OCI-LY1 (cell line): ENCODE measurements around the gene BTBD16.

Experiments
- H2AFZ ChIP-seq: fragments of 200-600 bp; sonication (generic), shearing (Covaris generic); 2 replicates; pipeline ENCODE4 v1.6.0; 2014; ENCODE audit warnings: antibody characterized with exemption, mild to moderate bottlenecking, low read length
- H3F3A ChIP-seq: fragments of 200-600 bp; sonication (generic), shearing (Covaris generic); 2 replicates; pipeline ENCODE4 v1.6.0; 2014; ENCODE audit warnings: mild to moderate bottlenecking, antibody characterized with exemption, low read length, moderate library complexity; ENCODE audit not compliant: insufficient read depth
- H3K27ac ChIP-seq: fragments of 200-600 bp; sonication (generic); 2 replicates; pipeline ENCODE4 v1.5.1; 2014; ENCODE audit warnings: low read length, mixed run types, mild to moderate bottlenecking, low read depth; ENCODE audit not compliant: poor library complexity, severe bottlenecking
- H3K27me3 ChIP-seq: fragments of 200-600 bp; sonication (generic); 2 replicates; pipeline ENCODE4 v1.6.0; 2014; ENCODE audit warnings: antibody characterized with exemption, mild to moderate bottlenecking, low read length, moderate library complexity; ENCODE audit not compliant: insufficient read depth
- H3K36me3 ChIP-seq: fragments of 200-600 bp; sonication (generic); 2 replicates; pipeline ENCODE4 v1.6.1; 2014; ENCODE audit warnings: mild to moderate bottlenecking, antibody characterized with exemption, low read length, moderate library complexity, mixed read lengths; ENCODE audit not compliant: insufficient read depth
- H3K4me1 ChIP-seq: fragments of 200-600 bp; sonication (generic); 2 replicates; pipeline ENCODE4 v1.5.1; 2014; ENCODE audit warnings: mild to moderate bottlenecking, low read length, moderate library complexity; ENCODE audit not compliant: insufficient read depth, severe bottlenecking
- H3K4me2 ChIP-seq: fragments of 200-600 bp; sonication (generic), shearing (Covaris generic); 2 replicates; pipeline ENCODE4 v1.6.1; 2014; ENCODE audit warnings: low read length
- H3K4me3 ChIP-seq: fragments of 200-600 bp; sonication (generic); 2 replicates; pipeline ENCODE4 v1.5.1; 2014; ENCODE audit warnings: low read length, low read depth, mild to moderate bottlenecking, mixed read lengths; ENCODE audit not compliant: poor library complexity, severe bottlenecking
- H3K79me2 ChIP-seq: fragments of 200-600 bp; shearing (Covaris generic); 2 replicates; pipeline ENCODE4 v1.6.1; 2016; ENCODE audit warnings: mixed run types, low read length, mixed read lengths; ENCODE audit not compliant: insufficient read depth
- H3K9ac ChIP-seq: fragments of 200-600 bp; sonication (generic), shearing (Covaris generic); 2 replicates; pipeline ENCODE4 v1.6.1; 2014; ENCODE audit warnings: mild to moderate bottlenecking, low read length, mixed read lengths
- H3K9me2 ChIP-seq: fragments of 200-600 bp; sonication (generic), shearing (Covaris generic); 2 replicates; pipeline ENCODE4 v1.6.1; 2014; ENCODE audit warnings: low read depth, mild to moderate bottlenecking, low read length, mixed read lengths
- H3K9me3 ChIP-seq: fragments of 200-600 bp; shearing (Covaris generic); 2 replicates; pipeline ENCODE4 v1.6.1; 2014; ENCODE audit warnings: low read length, mixed read lengths
- H4K20me1 ChIP-seq: fragments of 200-600 bp; sonication (generic), shearing (Covaris generic); 2 replicates; pipeline ENCODE4 v1.6.0; 2016; ENCODE audit warnings: mild to moderate bottlenecking, low read length; ENCODE audit not compliant: insufficient read depth
- EZH2 ChIP-seq: fragments of 200-600 bp; sonication (generic), shearing (Covaris generic); IDR thresholded peaks from 2 replicates; pipeline ENCODE4 v1.8.0; 2017; ENCODE audit warnings: borderline replicate concordance, mixed run types, mild to moderate bottlenecking, antibody characterized with exemption, low read length, moderate library complexity, mixed read lengths
- TF ChIP-seq, protein P1 (sequence below): fragments of 200-600 bp; sonication (generic), shearing (Covaris generic); IDR thresholded peaks from 2 replicates; pipeline ENCODE4 v1.5.1; 2017; ENCODE audit warnings: mild to moderate bottlenecking, antibody characterized with exemption, low read length, moderate library complexity, mixed read lengths

BTBD16 gene

GRCh38 chr10:122311716-122312115 is 40.6 kb downstream of the BTBD16 start:
- no peaks in the 10 kb centered on the region for H3K9me2 ChIP-seq
- H3K4me1 ChIP-seq = no peaks in the 10 kb centered on the region
- H3K4me3 ChIP-seq = no peak overlapping the region
- TF ChIP-seq EZH2 = no peak
- TF ChIP-seq, protein P1, sequence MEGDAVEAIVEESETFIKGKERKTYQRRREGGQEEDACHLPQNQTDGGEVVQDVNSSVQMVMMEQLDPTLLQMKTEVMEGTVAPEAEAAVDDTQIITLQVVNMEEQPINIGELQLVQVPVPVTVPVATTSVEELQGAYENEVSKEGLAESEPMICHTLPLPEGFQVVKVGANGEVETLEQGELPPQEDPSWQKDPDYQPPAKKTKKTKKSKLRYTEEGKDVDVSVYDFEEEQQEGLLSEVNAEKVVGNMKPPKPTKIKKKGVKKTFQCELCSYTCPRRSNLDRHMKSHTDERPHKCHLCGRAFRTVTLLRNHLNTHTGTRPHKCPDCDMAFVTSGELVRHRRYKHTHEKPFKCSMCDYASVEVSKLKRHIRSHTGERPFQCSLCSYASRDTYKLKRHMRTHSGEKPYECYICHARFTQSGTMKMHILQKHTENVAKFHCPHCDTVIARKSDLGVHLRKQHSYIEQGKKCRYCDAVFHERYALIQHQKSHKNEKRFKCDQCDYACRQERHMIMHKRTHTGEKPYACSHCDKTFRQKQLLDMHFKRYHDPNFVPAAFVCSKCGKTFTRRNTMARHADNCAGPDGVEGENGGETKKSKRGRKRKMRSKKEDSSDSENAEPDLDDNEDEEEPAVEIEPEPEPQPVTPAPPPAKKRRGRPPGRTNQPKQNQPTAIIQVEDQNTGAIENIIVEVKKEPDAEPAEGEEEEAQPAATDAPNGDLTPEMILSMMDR = no peak
- no peak overlapping the region for H2AFZ ChIP-seq
- H3F3A ChIP-seq = no peaks in the 10 kb centered on the region
- no peaks in the 10 kb centered on the region for H3K36me3 ChIP-seq
- H3K27ac ChIP-seq = no peak overlapping the region
- no peak overlapping the region for H3K4me2 ChIP-seq
- no peak overlapping the region for H3K9ac ChIP-seq
- H3K79me2 ChIP-seq = no peaks in the 10 kb centered on the region
- H4K20me1 ChIP-seq = no peaks in the 10 kb centered on the region
- H3K27me3 ChIP-seq = no peaks in the 10 kb centered on the region
- no peaks in the 10 kb centered on the region for H3K9me3 ChIP-seq

DNA sequence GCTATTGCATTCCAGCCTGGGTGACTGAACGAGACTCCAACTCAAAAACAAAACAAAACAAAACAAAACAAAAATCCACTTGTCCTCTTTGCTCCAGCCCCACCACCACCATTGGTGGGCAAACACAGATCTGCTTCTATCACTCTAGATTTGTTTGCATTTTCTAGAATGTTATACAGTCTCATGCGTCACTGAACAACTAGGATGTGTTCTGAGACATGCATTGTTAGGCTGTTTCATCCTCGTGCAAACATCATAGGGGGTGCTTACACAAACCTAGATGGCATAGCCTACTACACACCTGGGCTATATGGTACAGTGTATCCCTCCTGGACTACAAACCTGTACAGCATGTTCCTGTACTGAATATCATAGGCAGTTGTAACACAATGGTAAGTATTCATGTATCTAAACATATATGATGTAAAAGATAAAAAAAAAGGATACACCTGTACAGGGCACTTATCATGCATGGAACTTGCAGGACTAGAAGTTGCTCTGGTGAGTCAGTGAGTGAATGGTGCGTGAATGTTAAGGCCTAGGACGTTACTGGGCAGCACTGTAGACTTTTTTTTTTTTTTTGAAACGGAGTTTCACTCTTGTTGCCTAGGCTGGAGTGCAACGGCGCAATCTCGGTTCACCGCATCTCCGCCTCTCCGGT is 45.3 kb downstream of the BTBD16 start:
- Histone ChIP-seq H3K4me3 (no peak overlapping the region), H3K36me3 (no peaks in the 10 kb centered on the region), H3K27ac (no peak overlapping the region), H3K79me2 (no peaks in the 10 kb centered on the region), H4K20me1 (no peaks in the 10 kb centered on the region), H3F3A (no peaks in the 10 kb centered on the region), H3K9me2 (no peaks in the 10 kb centered on the region), H3K4me1 (no peaks in the 10 kb centered on the region), H3K9ac (no peak overlapping the region), H3K4me2 (no peak overlapping the region), H3K27me3 (no peaks in the 10 kb centered on the region), H2AFZ (no peak overlapping the region), H3K9me3 (no peaks in the 10 kb centered on the region)
- TF ChIP-seq EZH2 = no peak
- TF ChIP-seq, protein P1 = no peak

GRCh38 chr10:122321960-122322359 is 50.9 kb downstream of the BTBD16 start:
- Histone ChIP-seq H3K79me2 (no peaks in the 10 kb centered on the region), H3K36me3 (no peaks in the 10 kb centered on the region), H2AFZ (no peak overlapping the region), H3K27ac (no peak overlapping the region), H3K9me2 (no peaks in the 10 kb centered on the region), H3F3A (no peaks in the 10 kb centered on the region), H3K27me3 (no peaks in the 10 kb centered on the region), H3K4me1 (no peaks in the 10 kb centered on the region), H3K9me3 (no peaks in the 10 kb centered on the region), H3K4me2 (no peak overlapping the region), H3K9ac (no peak overlapping the region), H4K20me1 (no peaks in the 10 kb centered on the region), H3K4me3 (no peak overlapping the region)
- no peak for TF ChIP-seq EZH2
- TF ChIP-seq, protein P1 = no peak
